PC-9 (cell line): ENCODE data around the gene WSCD2.

ENCODE experiments used
- CTCF ChIP-seq: fragments of 200-600 bp; sonication (generic); conservative IDR thresholded peaks from 2 replicates; pipeline ENCODE4 v1.6.1; 2017; ENCODE audit warnings: mixed run types, antibody characterized with exemption, mild to moderate bottlenecking, moderate library complexity
- EZH2 ChIP-seq: fragments of 200-600 bp; sonication (generic); IDR thresholded peaks from 2 replicates; pipeline ENCODE4 v1.8.0; 2017; ENCODE audit warnings: antibody characterized with exemption, low read depth

GRCh38 chr12:108172033-108172432 is 42.9 kb downstream of the WSCD2 start:
- TF ChIP-seq CTCF (no peak), EZH2 (no peak)
